T-cell (primary cell): ENCODE data around the gene C1GALT1. TPM values are rescaled to one million over a fixed set of nuclear protein-coding genes. Genes with fewer than 3 reads are reported as not detected.

ENCODE experiments used
- ATAC-seq, 4 experiments: fragments of 200-7000 bp in 3 of 4; fragments of 150-1000 bp in 1 of 4; cut with Tn5 transposase; replicated peaks in 1 of 4; 1 replicate in 3 of 4; 2 replicates in 1 of 4; pipeline ENCODE4 v1.10.0; 2021; ENCODE audit warnings: moderate library complexity in 3 of 4, mild to moderate bottlenecking in 2 of 4, moderate number of reproducible peaks in 1 of 4
- CTCF ChIA-PET, 2 donors: fragments of 300-600 bp; sonication (Branson Sonifier 250); formaldehyde crosslinking; loops; one replicate each; lab custom pipeline; 2022; ENCODE audit warnings: antibody characterized with exemption in 2 of 2; lab: Charles Lee
- POLR2A ChIA-PET, 2 donors: fragments of 300-600 bp; sonication (Branson Sonifier 250); formaldehyde crosslinking; loops; one replicate each; lab custom pipeline; 2022; ENCODE audit warnings: antibody characterized with exemption in 2 of 2; lab: Charles Lee
- DNase-seq, 35 experiments: peaks; one replicate each; pipeline versions ENCODE4 v3.0.0 to v3.0.0-alpha.2; 2013 to 2023
- H3K27ac ChIP-seq: one replicate; pipeline ENCODE4 v1.5.1; 2013; ENCODE audit warnings: low read length
- H3K27me3 ChIP-seq, 2 experiments: replicated peaks in 1 of 2; 1 replicate in 1 of 2; 2 replicates in 1 of 2; pipeline versions ENCODE4 v1.6.1 to v1.7.0; 2013; ENCODE audit warnings: low read length in 1 of 2, mixed read lengths in 1 of 2; ENCODE audit not compliant: control insufficient read depth in 2 of 2, insufficient read depth in 2 of 2; ENCODE audit errors: extremely low read depth in 1 of 2
- H3K36me3 ChIP-seq, 2 donors: 1 replicate in 1 of 2; 2 replicates in 1 of 2; pipeline versions ENCODE4 v1.6.1 to v1.7.0; 2013; ENCODE audit warnings: low read length in 1 of 2; ENCODE audit not compliant: control insufficient read depth in 2 of 2, insufficient read depth in 1 of 2; ENCODE audit errors: extremely low read depth in 1 of 2
- H3K4me1 ChIP-seq, 2 experiments: 1 replicate in 1 of 2; 2 replicates in 1 of 2; pipeline versions ENCODE4 v1.6.1 to v1.7.0; 2013; ENCODE audit warnings: low read length in 2 of 2, mixed read lengths in 1 of 2; ENCODE audit not compliant: insufficient read depth in 2 of 2, control insufficient read depth in 1 of 2; ENCODE audit errors: extremely low read depth in 1 of 2
- H3K4me3 ChIP-seq, 2 donors: 1 replicate in 1 of 2; 2 replicates in 1 of 2; pipeline versions ENCODE4 v1.5.1 to v1.7.0; 2013; ENCODE audit warnings: mild to moderate bottlenecking in 2 of 2, low read length in 1 of 2, moderate library complexity in 1 of 2; ENCODE audit not compliant: control insufficient read depth in 1 of 2; ENCODE audit errors: extremely low read depth in 1 of 2
- H3K9me3 ChIP-seq: 2 replicates; pipeline ENCODE4 v1.7.0; 2013
- H3K27ac Mint-ChIP-seq, 2 donors: one replicate each; pipeline ENCODE4 v1.8.0; 2020 to 2021; ENCODE audit warnings: mild to moderate bottlenecking in 2 of 2, mixed read lengths in 2 of 2
- H3K27me3 Mint-ChIP-seq, 2 donors: one replicate each; pipeline ENCODE4 v1.8.0; 2021 to 2022; ENCODE audit warnings: mixed read lengths in 2 of 2
- H3K36me3 Mint-ChIP-seq: one replicate; pipeline ENCODE4 v1.8.0; 2021; ENCODE audit warnings: mixed read lengths
- H3K4me1 Mint-ChIP-seq, 3 donors: one replicate each; pipeline ENCODE4 v1.8.0; 2020 to 2022; ENCODE audit warnings: mixed read lengths in 3 of 3, mild to moderate bottlenecking in 1 of 3
- H3K4me3 Mint-ChIP-seq, 3 donors: one replicate each; pipeline ENCODE4 v1.8.0; 2020 to 2022; ENCODE audit warnings: mild to moderate bottlenecking in 3 of 3, mixed read lengths in 3 of 3, moderate library complexity in 3 of 3
- H3K9me3 Mint-ChIP-seq, 3 donors: one replicate each; pipeline ENCODE4 v1.8.0; 2020 to 2022; ENCODE audit warnings: mixed read lengths in 3 of 3
- WGBS: methylation state at CpG from one replicate; pipeline ENCODE4 v1.1.5; 2013; ENCODE audit warnings: missing lambda C conversion rate; ENCODE audit not compliant: insufficient coverage; 5-methylcytosine and 5-hydroxymethylcytosine counted together
- total RNA-seq, 35 experiments: library from RNA in 6 of 35; stranded (reverse) in 6 of 35; fragments of 120-200 nt in 1 of 35; gene quantifications; one replicate each; pipeline versions ENCODE4 v1.2.1 to v1.2.4 and lab custom pipeline; 2013 to 2026

Gene C1GALT1
- total RNA-seq, 5 donors from 2014 or later (not counting 1 experiment from before 2014, with no cell fraction given), result 32.9 to 45.0 (median 44.0) TPM

DNA sequence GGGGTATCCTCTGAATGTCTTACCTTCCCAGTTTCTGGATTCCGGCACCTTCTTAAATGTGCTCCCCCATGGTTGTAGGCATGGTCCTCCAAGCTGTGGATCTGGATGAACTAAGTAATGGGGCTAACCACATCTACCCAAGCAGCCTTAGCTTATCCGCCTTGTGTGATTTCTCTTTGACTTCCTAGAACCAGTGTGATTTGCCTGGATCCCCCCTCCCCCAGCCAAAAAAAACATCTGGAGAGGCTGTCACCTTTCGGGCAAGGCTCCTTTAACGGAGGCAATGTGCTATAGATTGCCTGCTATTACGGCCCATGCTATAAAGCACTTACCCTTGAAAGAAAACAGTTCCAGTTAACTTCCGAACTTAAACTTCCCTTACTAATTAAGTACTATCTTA, 33.9 kb downstream of the C1GALT1 start:
- no peak for ATAC-seq
- Histone ChIP-seq H3K4me3 (no peak overlapping the region), H3K9me3 (no peaks in the 10 kb centered on the region), H3K36me3 (peaks cover 0 to 31% of the 10 kb centered on the region in 2 donors), H3K27me3 (no peaks in the 10 kb centered on the region), H3K27ac (no peak overlapping the region), H3K4me1 (no peaks in the 10 kb centered on the region)
- no peak overlapping the region for H3K4me3 Mint-ChIP-seq
- H3K4me1 Mint-ChIP-seq, result peaks cover 39 to 48% (median 43%) of the 10 kb centered on the region in 3 donors
- DNase-seq, result no peak
- no peaks in the 10 kb centered on the region for H3K27me3 Mint-ChIP-seq
- ChIA-PET POLR2A (no interaction called here), CTCF (no interaction called here)
- H3K27ac Mint-ChIP-seq, result peak overlapping the region in 1 of 2 donors; percentile 23
- no peaks in the 10 kb centered on the region for H3K9me3 Mint-ChIP-seq
- 97% methylated on average over 4 of the region's 6 CpGs for WGBS
- peaks cover 55% of the 10 kb centered on the region for H3K36me3 Mint-ChIP-seq

DNA sequence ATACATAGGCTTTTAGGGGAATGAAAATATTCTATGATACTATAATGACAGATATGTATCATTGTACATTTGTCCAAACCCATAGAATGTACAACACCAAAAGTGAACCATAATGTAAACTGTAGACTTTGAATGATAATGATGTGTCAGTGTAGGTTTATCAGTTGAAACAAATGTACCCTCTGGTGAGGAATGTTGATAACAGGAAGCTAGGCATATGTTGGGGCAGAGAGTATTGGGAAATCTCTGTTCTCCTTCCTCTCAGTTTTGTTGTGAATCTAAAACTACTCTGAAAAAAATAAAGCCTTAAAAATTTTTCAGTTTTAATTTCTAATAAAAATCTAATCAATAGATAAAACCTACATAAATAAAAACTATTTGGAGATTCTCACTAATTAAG, 36.9 kb downstream of the C1GALT1 start:
- no peak for DNase-seq

DNA sequence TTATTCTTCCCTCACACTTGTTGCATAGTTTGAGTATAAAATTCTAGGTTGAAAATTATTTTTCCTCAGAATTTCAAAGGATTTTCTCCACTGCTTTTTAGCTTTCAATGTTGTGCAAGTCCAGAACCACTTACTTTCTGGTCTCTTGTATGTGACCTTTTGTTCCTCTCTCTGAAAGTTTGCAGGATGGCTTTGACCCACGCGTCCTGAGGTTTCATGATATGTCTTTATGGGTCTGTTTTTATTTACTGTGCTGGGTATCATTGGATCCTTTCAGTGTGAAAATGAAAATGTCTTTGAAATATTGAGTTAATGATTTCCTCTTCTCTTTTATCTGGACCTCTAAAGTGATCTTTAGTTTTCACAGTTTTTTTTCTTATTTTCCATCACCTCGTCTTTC, 38.5 kb downstream of the C1GALT1 start:
- H3K27me3 ChIP-seq, result no peaks in the 10 kb centered on the region
- Mint-ChIP-seq H3K4me3 (no peak overlapping the region), H3K4me1 (peaks cover 43 to 53% (median 52%) of the 10 kb centered on the region in 3 donors), H3K36me3 (peaks cover 51% of the 10 kb centered on the region), H3K27ac (peak overlapping the region; percentile 42 to 62), H3K27me3 (no peaks in the 10 kb centered on the region), H3K9me3 (no peaks in the 10 kb centered on the region)
- DNase-seq (no peak), ATAC-seq (no peak)
- no peak overlapping the region for H3K4me3 ChIP-seq
- POLR2A ChIA-PET, result no interaction called here
- WGBS, result no CpG with 5 or more reads among the region's 3 CpGs
- H3K27ac ChIP-seq, result no peak overlapping the region
- H3K36me3 ChIP-seq, result peaks cover 0 to 22% of the 10 kb centered on the region in 2 donors
- CTCF ChIA-PET, result interaction anchor here (0.6 to 1.1 kb wide), 4 partner anchors 11 to 226 kb away, joined by 3 read pairs; no protein-coding TSS in a partner anchor
- H3K9me3 ChIP-seq, result no peaks in the 10 kb centered on the region
- H3K4me1 ChIP-seq, result no peaks in the 10 kb centered on the region

More for the DNA sequence above, 36.9 kb downstream of the C1GALT1 start:
- peaks cover 58% of the 10 kb centered on the region for H3K36me3 Mint-ChIP-seq
- ATAC-seq, result no peak
- H3K9me3 Mint-ChIP-seq, result no peaks in the 10 kb centered on the region
- H3K27ac ChIP-seq, result no peak overlapping the region
- no peak overlapping the region for H3K4me3 Mint-ChIP-seq
- no peak overlapping the region for H3K27ac Mint-ChIP-seq
- H3K27me3 ChIP-seq, result no peaks in the 10 kb centered on the region
- no peaks in the 10 kb centered on the region for H3K27me3 Mint-ChIP-seq
- ChIA-PET CTCF (no interaction called here), POLR2A (no interaction called here)
- H3K4me1 Mint-ChIP-seq, result peaks cover 44 to 48% (median 47%) of the 10 kb centered on the region in 3 donors
- H3K4me1 ChIP-seq, result no peaks in the 10 kb centered on the region
- H3K36me3 ChIP-seq, result peaks cover 0 to 31% of the 10 kb centered on the region in 2 donors
- H3K4me3 ChIP-seq, result no peak overlapping the region
- no peaks in the 10 kb centered on the region for H3K9me3 ChIP-seq

DNA sequence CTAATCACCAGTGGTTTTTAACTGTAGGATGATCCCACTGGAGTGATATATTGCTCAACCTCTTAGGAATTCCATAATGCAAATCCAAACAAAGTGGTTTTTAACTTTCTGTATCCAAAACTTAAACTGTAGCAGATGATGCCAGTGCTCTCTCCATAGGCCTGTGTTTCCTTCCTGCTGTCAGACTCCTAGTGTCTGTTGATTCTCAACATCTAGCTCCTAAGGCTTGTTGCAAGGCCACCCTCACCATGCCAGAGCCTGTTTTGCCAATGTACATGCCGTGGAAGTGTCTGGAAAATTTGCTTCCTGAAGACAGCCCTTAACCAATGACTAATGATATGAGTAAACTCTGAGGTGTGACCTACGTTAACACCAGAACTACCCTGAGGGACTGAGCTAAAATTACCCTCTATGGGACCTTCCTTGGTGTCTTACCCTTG, 39.3 kb downstream of the C1GALT1 start:
- peak overlapping the region in 1 of 2 donors; percentile 36 for H3K27ac Mint-ChIP-seq
- CTCF ChIA-PET, result interaction anchor here (0.5 to 1.0 kb wide), 5 partner anchors 10 to 225 kb away, joined by 3 read pairs; no protein-coding TSS in a partner anchor

GRCh38 chr7:7223250-7223649, 40.9 kb downstream of the C1GALT1 start:
- no peaks in the 10 kb centered on the region for H3K4me1 ChIP-seq
- H3K4me1 Mint-ChIP-seq, result peaks cover 27 to 41% (median 38%) of the 10 kb centered on the region in 3 donors
- no peak overlapping the region for H3K27ac ChIP-seq
- H3K27me3 Mint-ChIP-seq, result no peaks in the 10 kb centered on the region
- ChIA-PET CTCF (no interaction called here), POLR2A (interaction anchor here in 1 of 2 donors (0.5 to 0.6 kb wide), 2 partner anchors 20 to 45 kb away, joined by 3 to 4 read pairs; no protein-coding TSS in a partner anchor)
- H3K4me3 ChIP-seq, result no peak overlapping the region
- no peak for ATAC-seq
- WGBS, result no CpG with 5 or more reads among the region's 2 CpGs
- peaks cover 42% of the 10 kb centered on the region for H3K36me3 Mint-ChIP-seq
- no peak overlapping the region for H3K27ac Mint-ChIP-seq
- H3K9me3 Mint-ChIP-seq, result no peaks in the 10 kb centered on the region
- H3K36me3 ChIP-seq, result no peaks in the 10 kb centered on the region
- H3K9me3 ChIP-seq, result no peaks in the 10 kb centered on the region
- no peak overlapping the region for H3K4me3 Mint-ChIP-seq
- no peaks in the 10 kb centered on the region for H3K27me3 ChIP-seq
- no peak for DNase-seq

More for the DNA sequence above, 39.3 kb downstream of the C1GALT1 start:
- no peaks in the 10 kb centered on the region for H3K9me3 Mint-ChIP-seq
- Histone ChIP-seq H3K27ac (no peak overlapping the region), H3K4me1 (no peaks in the 10 kb centered on the region), H3K27me3 (no peaks in the 10 kb centered on the region), H3K9me3 (no peaks in the 10 kb centered on the region), H3K4me3 (no peak overlapping the region), H3K36me3 (peaks cover 0 to 14% of the 10 kb centered on the region in 2 donors)
- H3K4me1 Mint-ChIP-seq, result peaks cover 39 to 49% (median 49%) of the 10 kb centered on the region in 3 donors
- ATAC-seq, result no peak
- POLR2A ChIA-PET, result interaction anchor here in 1 of 2 donors (0.6 kb wide), 1 partner anchor 973 kb away, joined by 8 read pairs; no protein-coding TSS in a partner anchor
- H3K4me3 Mint-ChIP-seq, result no peak overlapping the region
- DNase-seq, result no peak
- WGBS, result 40% methylated on average over 1 of the region's 2 CpGs
- no peaks in the 10 kb centered on the region for H3K27me3 Mint-ChIP-seq
- H3K36me3 Mint-ChIP-seq, result peaks cover 50% of the 10 kb centered on the region

GRCh38 chr7:7226407-7226806, 44.1 kb downstream of the C1GALT1 start:
- Mint-ChIP-seq H3K27ac (no peak overlapping the region), H3K9me3 (peaks cover 0 to 10% (median 6%) of the 10 kb centered on the region in 3 donors), H3K36me3 (peaks cover 48% of the 10 kb centered on the region), H3K4me1 (peaks cover 37 to 39% (median 38%) of the 10 kb centered on the region in 3 donors), H3K4me3 (no peak overlapping the region), H3K27me3 (no peaks in the 10 kb centered on the region)
- ATAC-seq (no peak), DNase-seq (no peak)
- ChIA-PET POLR2A (no interaction called here), CTCF (no interaction called here)
- Histone ChIP-seq H3K4me3 (no peak overlapping the region), H3K27ac (no peak overlapping the region), H3K4me1 (no peaks in the 10 kb centered on the region), H3K27me3 (no peaks in the 10 kb centered on the region), H3K36me3 (no peaks in the 10 kb centered on the region), H3K9me3 (no peaks in the 10 kb centered on the region)
- WGBS, result 100% methylated on average over 2 of the region's 5 CpGs
